KG1 (cell line): ENCODE results near the gene MED15.

Experiments used
- DNase-seq: peaks from one replicate; lab custom pipeline; 2025; lab: John Stamatoyannopoulos, UW

Gene MED15

GRCh38 chr22:20552443-20553401, 45.3 kb downstream of the MED15 start:
- DNase-seq: no peak

GRCh38 chr22:20553947-20554741, 46.7 kb downstream of the MED15 start:
- no peak for DNase-seq

- no peak for DNase-seq
Observed at GRCh38 chr22:20554824-20555223, 47.4 kb downstream of the MED15 start.

GRCh38 chr22:20558534-20558933, 51.1 kb downstream of the MED15 start:
- DNase-seq: no peak

- no peak for DNase-seq
Observed at GRCh38 chr22:20559174-20559760, 51.9 kb downstream of the MED15 start.

GRCh38 chr22:20560716-20561115, 53.3 kb downstream of the MED15 start:
- DNase-seq: no peak

- DNase-seq: no peak
Observed at GRCh38 chr22:20561882-20562281, 54.5 kb downstream of the MED15 start.

- no peak for DNase-seq
Observed at GRCh38 chr22:20562607-20563465, 55.4 kb downstream of the MED15 start.

GRCh38 chr22:20563466-20563906, 56.1 kb downstream of the MED15 start:
- no peak for DNase-seq

- no peak for DNase-seq
Observed at GRCh38 chr22:20563941-20564371, 56.5 kb downstream of the MED15 start.

GRCh38 chr22:20565079-20565734, 57.8 kb downstream of the MED15 start:
- DNase-seq: no peak

- no peak for DNase-seq
Observed at GRCh38 chr22:20565761-20566160, 58.4 kb downstream of the MED15 start.

GRCh38 chr22:20566420-20567260, 59.2 kb downstream of the MED15 start:
- no peak for DNase-seq

- no peak for DNase-seq
Observed at GRCh38 chr22:20567371-20567847, 60.0 kb downstream of the MED15 start.

- no peak for DNase-seq
Observed at GRCh38 chr22:20567993-20568417, 60.6 kb downstream of the MED15 start.

- DNase-seq: no peak
Observed at GRCh38 chr22:20568502-20569058, 61.2 kb downstream of the MED15 start.

- DNase-seq: no peak
Observed at GRCh38 chr22:20569059-20570058, 61.9 kb downstream of the MED15 start.

GRCh38 chr22:20571078-20571503, 63.7 kb downstream of the MED15 start:
- no peak for DNase-seq
